H1 (cell line): ENCODE data around the gene NPNT. TPM values are rescaled to one million over a fixed set of nuclear protein-coding genes. Genes with fewer than 3 reads are reported as not detected.

Experiments
- CTCF ChIA-PET: fragments of 300-600 bp; sonication (Branson Sonifier 250); formaldehyde crosslinking; loops from one replicate; lab custom pipeline; 2021; ENCODE audit not compliant: partially characterized antibody; lab: Charles Lee
- POLR2A ChIA-PET: fragments of 300-600 bp; sonication (Branson Sonifier 250); formaldehyde crosslinking; loops from one replicate; lab custom pipeline; 2021; ENCODE audit warnings: inconsistent platforms; ENCODE audit not compliant: partially characterized antibody; lab: Charles Lee
- DNase-seq, 2 experiments: peaks; one replicate each; pipeline versions ENCODE4 v3.0.0 to v3.0.0-alpha.2; 2010 to 2022; ENCODE audit warnings: low spot score in 2 of 2, low read depth in 1 of 2, mixed read lengths in 1 of 2
- FAIRE-seq: peaks from 2 replicates; lab custom pipeline; 2011; peaks lifted over from hg19 to GRCh38; lab: Jason Lieb, UNC
- H2AFZ ChIP-seq: 2 replicates; pipeline ENCODE4 v1.8.1; 2012; ENCODE audit warnings: low read length, inconsistent platforms
- H2AK5ac ChIP-seq: 2 replicates; pipeline ENCODE4 v1.6.1; 2013; ENCODE audit warnings: low read depth, low read length
- H2BK120ac ChIP-seq: replicated peaks from 2 replicates; pipeline ENCODE3; 2013; ENCODE audit warnings: low read depth, low read length, inconsistent platforms
- H2BK12ac ChIP-seq: 2 replicates; pipeline ENCODE4 v1.6.1; 2013; ENCODE audit warnings: low read depth, low read length
- H2BK15ac ChIP-seq: 2 replicates; pipeline ENCODE4 v1.6.1; 2013; ENCODE audit warnings: low read length
- H2BK20ac ChIP-seq: 2 replicates; pipeline ENCODE4 v1.6.1; 2013; ENCODE audit warnings: low read length
- H2BK5ac ChIP-seq: 2 replicates; pipeline ENCODE4 v1.6.1; 2013; ENCODE audit warnings: low read depth, low read length
- H3K14ac ChIP-seq: 2 replicates; pipeline ENCODE4 v1.6.1; 2013; ENCODE audit warnings: inconsistent platforms; ENCODE audit not compliant: insufficient read length
- H3K18ac ChIP-seq: 2 replicates; pipeline ENCODE4 v1.6.1; 2013; ENCODE audit warnings: low read length; ENCODE audit errors: extremely low read depth
- H3K23ac ChIP-seq: 2 replicates; pipeline ENCODE4 v1.6.1; 2013; ENCODE audit warnings: inconsistent platforms; ENCODE audit not compliant: insufficient read length
- H3K23me2 ChIP-seq: 2 replicates; pipeline ENCODE4 v1.6.1; 2013; ENCODE audit warnings: low read depth, low read length
- H3K27ac ChIP-seq: 2 replicates; pipeline ENCODE4 v1.6.1; 2011; ENCODE audit warnings: low read depth, low read length, inconsistent platforms
- H3K27me3 ChIP-seq, 4 experiments: replicated peaks in 1 of 4; 1 replicate in 1 of 4; 2 replicates in 3 of 4; pipeline versions ENCODE4 v1.6.1 to v1.8.1; 2011 to 2013; ENCODE audit warnings: low read length in 3 of 4, mild to moderate bottlenecking in 3 of 4, inconsistent platforms in 2 of 4, mixed read lengths in 2 of 4, moderate library complexity in 1 of 4; ENCODE audit not compliant: control insufficient read depth in 3 of 4, insufficient read depth in 3 of 4; ENCODE audit errors: extremely low read depth in 1 of 4
- H3K36me3 ChIP-seq, 4 experiments: 2 replicates each; pipeline versions ENCODE4 v1.6.1 to v1.8.1; 2011 to 2013; ENCODE audit warnings: mild to moderate bottlenecking in 4 of 4, low read length in 3 of 4, moderate library complexity in 2 of 4, control low read depth in 1 of 4, inconsistent platforms in 1 of 4; ENCODE audit not compliant: insufficient read depth in 4 of 4, control insufficient read depth in 2 of 4
- H3K4ac ChIP-seq: replicated peaks from 2 replicates; pipeline ENCODE3; 2013; ENCODE audit warnings: low read length, low read depth, mixed read lengths, inconsistent platforms; ENCODE audit not compliant: insufficient read length
- H3K4me1 ChIP-seq, 4 experiments: replicated peaks in 1 of 4; 1 replicate in 1 of 4; 2 replicates in 3 of 4; pipeline versions ENCODE4 v1.6.1 to v1.8.1; 2011 to 2013; ENCODE audit warnings: low read length in 3 of 4, inconsistent platforms in 2 of 4, mixed read lengths in 1 of 4; ENCODE audit not compliant: insufficient read depth in 4 of 4, control insufficient read depth in 3 of 4
- H3K4me2 ChIP-seq, 2 experiments: 2 replicates each; pipeline versions ENCODE4 v1.6.1 to v1.8.1; 2011 to 2013; ENCODE audit warnings: low read depth in 2 of 2, low read length in 2 of 2, control low read depth in 1 of 2, inconsistent platforms in 1 of 2, mild to moderate bottlenecking in 1 of 2; ENCODE audit not compliant: insufficient read depth in 1 of 2
- H3K4me3 ChIP-seq, 4 experiments: fragments of 200-600, 300-600 bp in 1 of 4; sonication (generic), shearing (Covaris generic), sonication (Bioruptor Twin) in 1 of 4; 2 replicates each; pipeline versions ENCODE4 v1.5.1 to v1.8.1; 2011 to 2016; ENCODE audit warnings: low read length in 4 of 4, low read depth in 3 of 4, control low read depth in 2 of 4, inconsistent platforms in 2 of 4, mild to moderate bottlenecking in 2 of 4, mixed read lengths in 1 of 4, moderate library complexity in 1 of 4; ENCODE audit not compliant: insufficient read depth in 2 of 4; ENCODE audit errors: extremely low read depth in 1 of 4
- H3K56ac ChIP-seq: replicated peaks from 2 replicates; pipeline ENCODE3; 2013; ENCODE audit warnings: low read depth, mild to moderate bottlenecking, mixed read lengths, low read length, inconsistent platforms; ENCODE audit not compliant: insufficient read length
- H3K79me1 ChIP-seq: 2 replicates; pipeline ENCODE4 v1.6.1; 2013; ENCODE audit warnings: low read depth, low read length, control low read depth
- H3K79me2 ChIP-seq, 2 experiments: 2 replicates each; pipeline versions ENCODE4 v1.6.1 to v1.8.1; 2012 to 2013; ENCODE audit warnings: low read length in 2 of 2, mild to moderate bottlenecking in 2 of 2, inconsistent platforms in 1 of 2; ENCODE audit not compliant: insufficient read depth in 2 of 2, control insufficient read depth in 1 of 2
- H3K9ac ChIP-seq, 4 experiments: replicated peaks in 1 of 4; 1 replicate in 1 of 4; 2 replicates in 3 of 4; pipeline versions ENCODE4 v1.6.1 to v1.8.1; 2011 to 2013; ENCODE audit warnings: low read depth in 3 of 4, low read length in 3 of 4, control low read depth in 2 of 4, mild to moderate bottlenecking in 2 of 4, moderate library complexity in 2 of 4, inconsistent platforms in 1 of 4; ENCODE audit errors: extremely low read depth in 1 of 4
- H3K9me3 ChIP-seq, 2 experiments: 2 replicates each; pipeline versions ENCODE4 v1.6.1 to v1.8.1; 2012 to 2013; ENCODE audit warnings: mild to moderate bottlenecking in 2 of 2, moderate library complexity in 2 of 2, control low read depth in 1 of 2, inconsistent platforms in 1 of 2, low read depth in 1 of 2, low read length in 1 of 2, mixed read lengths in 1 of 2; ENCODE audit not compliant: insufficient read depth in 2 of 2
- H4K20me1 ChIP-seq, 2 experiments: replicated peaks in 1 of 2; 2 replicates each; pipeline versions ENCODE3 to v1.8.1; 2011 to 2013; ENCODE audit warnings: inconsistent platforms in 2 of 2, low read length in 2 of 2, mild to moderate bottlenecking in 1 of 2; ENCODE audit not compliant: insufficient read depth in 2 of 2, control insufficient read depth in 1 of 2
- H4K5ac ChIP-seq: 2 replicates; pipeline ENCODE4 v1.6.1; 2013; ENCODE audit warnings: low read length, low read depth, mixed read lengths, inconsistent platforms; ENCODE audit not compliant: insufficient read length
- H4K8ac ChIP-seq: 2 replicates; pipeline ENCODE4 v1.8.0; 2013; ENCODE audit warnings: mild to moderate bottlenecking, moderate library complexity, low read length, inconsistent platforms; ENCODE audit not compliant: insufficient read depth; ENCODE audit errors: extremely low read depth
- H4K91ac ChIP-seq: replicated peaks from 2 replicates; pipeline ENCODE3; 2013; ENCODE audit warnings: low read length, mixed read lengths, inconsistent platforms; ENCODE audit not compliant: insufficient read length
- ASH2L ChIP-seq: fragments of 200-600, 300-600 bp; sonication (generic); IDR thresholded peaks from one replicate; pipeline ENCODE4 v1.7.1; 2017; ENCODE audit warnings: low read length
- BRCA1 ChIP-seq: IDR thresholded peaks from 2 replicates; pipeline ENCODE4 v1.6.1; 2012; ENCODE audit warnings: low read depth, low read length, improper control_type of control experiment
- NRF1 ChIP-seq: IDR thresholded peaks from 2 replicates; pipeline ENCODE4 v1.6.1; 2011; ENCODE audit warnings: mild to moderate bottlenecking, low read depth, low read length, improper control_type of control experiment
- RFX5 ChIP-seq: IDR thresholded peaks from 2 replicates; pipeline ENCODE4 v1.6.1; 2011; ENCODE audit warnings: low read depth, low read length, improper control_type of control experiment, borderline replicate concordance
- RNF2 ChIP-seq: fragments of 200-900, 300-1000 bp; sonication (generic); IDR thresholded peaks from 2 replicates; pipeline ENCODE4 v1.7.1; 2016; ENCODE audit warnings: borderline replicate concordance, low read depth, mild to moderate bottlenecking, antibody characterized with exemption, low read length; ENCODE audit not compliant: poor library complexity, severe bottlenecking; ENCODE audit errors: missing control alignments
- RXRA ChIP-seq: IDR thresholded peaks from 2 replicates; pipeline ENCODE4 v1.6.1; 2011; ENCODE audit warnings: low read depth, mild to moderate bottlenecking, low read length, moderate library complexity; ENCODE audit not compliant: insufficient read depth
- WGBS, 2 experiments: shearing (Covaris generic) in 1 of 2; methylation state at CpG; one replicate each; pipeline versions ENCODE4 v1.1.6 to v1.1.7; 2013 to 2015; ENCODE audit warnings: low lambda C conversion rate in 2 of 2, mixed read lengths in 2 of 2, inconsistent platforms in 1 of 2, low coverage in 1 of 2, missing lambda C conversion rate in 1 of 2; ENCODE audit not compliant: insufficient replicate concordance in 2 of 2, insufficient coverage in 1 of 2, insufficient read length in 1 of 2; ENCODE audit errors: extremely low coverage in 1 of 2, missing lambda C conversion rate in 1 of 2; 5-methylcytosine and 5-hydroxymethylcytosine counted together
- polyA plus RNA-seq, 7 experiments: library from polyadenylated mRNA; depleted of rRNA in 3 of 7; stranded (reverse) in 5 of 7; unstranded in 2 of 7; fragments of >200 nt in 5 of 7; fragments of 200-250 nt in 2 of 7; gene quantifications; 1 replicate in 5 of 7; 2 replicates in 1 of 7; 4 replicates in 1 of 7; pipeline versions ENCODE4 v1.2.1 to v1.2.3, GENCODE V29; 2011 to 2013; ENCODE audit warnings: missing spikeins in 2 of 7, mixed read lengths in 2 of 7
- total RNA-seq: library from RNA; stranded (reverse); fragmentation: NEBNext Ultra II Directional; extraction: Animal tissue kit (Norgen Biotek cat#: 25700); gene quantifications from 2 replicates; pipeline ENCODE4 v1.2.1, GENCODE V29; 2021

Gene NPNT
- total and polyA plus RNA-seq, 2 of the 8 experiments (the other 6 are each of a cell fraction or from before 2014, with no cell fraction given), result 0.24 to 0.97 TPM

DNA sequence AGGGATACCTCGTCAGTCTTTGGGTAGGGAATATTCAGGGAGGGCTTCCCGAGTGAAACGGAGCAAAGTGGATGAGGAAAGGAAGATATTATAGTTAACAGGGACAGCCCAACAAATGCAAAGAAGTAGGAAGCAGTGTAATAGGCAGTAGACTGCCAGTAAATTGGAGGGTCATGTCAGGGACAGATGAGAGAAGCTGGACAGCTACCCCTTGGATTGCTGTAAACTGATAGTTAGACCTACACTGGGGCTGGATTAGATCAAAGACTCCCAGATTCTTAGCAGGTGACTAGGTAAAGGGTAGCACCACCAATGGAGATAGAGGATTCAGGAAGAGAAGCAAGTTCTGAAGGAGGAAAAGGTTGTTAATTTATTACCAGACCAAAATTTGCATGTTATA is 48.0 kb downstream of the NPNT start:
- Histone ChIP-seq H2BK12ac (no peak overlapping the region), H3K23me2 (no peaks in the 10 kb centered on the region; the same call in 1 of the 2 replicates), H3K4me1 (no peaks in the 10 kb centered on the region), H2BK15ac (no peak overlapping the region), H3K4me2 (no peak overlapping the region), H3K36me3 (no peaks in the 10 kb centered on the region), H4K5ac (no peak overlapping the region), H3K9ac (no peak overlapping the region), H3K27ac (no peak overlapping the region), H4K8ac (no peak overlapping the region), H3K23ac (no peak overlapping the region), H3K4ac (no peak overlapping the region), H2BK20ac (no peak overlapping the region), H2BK120ac (no peak overlapping the region), H4K91ac (no peak overlapping the region), H2AFZ (no peak overlapping the region)
- FAIRE-seq, result no peak
- POLR2A ChIA-PET, result no interaction called here
- TF ChIP-seq RFX5 (no peak), ASH2L (no peak), RNF2 (no peak), RXRA (no peak), NRF1 (no peak), BRCA1 (no peak)
- TF ChIP-seq, all 59 proteins: peak for 0
- no peak for DNase-seq
- WGBS, 2 experiments, result 88% methylated on average over 3 of the region's 3 CpGs; no CpG with 5 or more reads in 1 of the 2 experiments
- H2BK5ac ChIP-seq, result no peak overlapping the region
- CTCF ChIA-PET, result no interaction called here
- H2AK5ac ChIP-seq, result no peak overlapping the region
- H3K56ac ChIP-seq, result no peak overlapping the region
- no peaks in the 10 kb centered on the region for H3K79me1 ChIP-seq
- no peaks in the 10 kb centered on the region for H3K27me3 ChIP-seq
- H3K79me2 ChIP-seq, result no peaks in the 10 kb centered on the region
- H3K4me3 ChIP-seq, result no peak overlapping the region
- H3K14ac ChIP-seq, result no peak overlapping the region
- H4K20me1 ChIP-seq, result no peaks in the 10 kb centered on the region
- no peaks in the 10 kb centered on the region for H3K9me3 ChIP-seq
- H3K18ac ChIP-seq, result no peak overlapping the region
